Stimulated activated CD4-positive, alpha-beta T cell treated with anti-CD3 and anti-CD28 coated beads, Interleukin-1b, Interleukin-23, amount 100 ng/mL, for 1 hour (primary cell): ENCODE results near the gene MAD1L1.
"Not testable (repeated sequence)": the region's sequence is repeated elsewhere in the genome, so short reads cannot be mapped to it uniquely, and the experiment has no call there.

Experiments used
- DNase-seq, 2 donors: peaks; one replicate each; pipeline ENCODE4 v3.0.0-alpha.2; 2020; ENCODE audit warnings: low read depth in 2 of 2

The MAD1L1 gene

DNA sequence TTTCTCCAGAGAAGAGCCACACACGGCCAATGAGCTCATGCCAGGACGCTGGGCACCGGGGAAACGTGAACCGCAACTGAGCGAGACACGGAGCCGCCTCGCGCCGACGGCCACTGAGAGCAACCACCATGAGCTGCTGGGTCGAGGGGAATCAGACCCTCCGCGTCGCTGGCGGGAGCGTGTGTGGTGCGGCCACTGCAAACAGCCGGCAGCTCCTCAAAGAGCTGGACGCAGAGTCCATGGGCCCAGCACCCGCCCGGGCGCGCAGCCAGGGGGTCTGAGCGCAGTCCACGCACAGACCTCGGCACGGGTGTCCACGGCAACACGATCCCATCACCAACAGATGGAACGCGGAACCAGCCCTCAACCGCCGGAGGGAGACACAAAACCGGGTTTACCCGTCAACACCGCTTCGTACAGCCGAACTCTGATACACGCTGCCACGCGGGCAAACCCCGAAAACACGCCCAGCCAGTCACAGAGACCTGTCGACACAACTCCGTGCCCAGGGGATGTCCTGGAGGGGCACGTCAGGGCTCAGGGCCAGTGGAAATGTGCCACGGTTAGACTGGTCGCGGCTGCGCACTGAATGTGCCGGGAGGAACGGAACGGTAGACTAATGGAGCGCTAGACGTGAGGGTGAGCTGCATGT lies 415.6 kb downstream of the MAD1L1 start:
- DNase-seq = no peak

DNA sequence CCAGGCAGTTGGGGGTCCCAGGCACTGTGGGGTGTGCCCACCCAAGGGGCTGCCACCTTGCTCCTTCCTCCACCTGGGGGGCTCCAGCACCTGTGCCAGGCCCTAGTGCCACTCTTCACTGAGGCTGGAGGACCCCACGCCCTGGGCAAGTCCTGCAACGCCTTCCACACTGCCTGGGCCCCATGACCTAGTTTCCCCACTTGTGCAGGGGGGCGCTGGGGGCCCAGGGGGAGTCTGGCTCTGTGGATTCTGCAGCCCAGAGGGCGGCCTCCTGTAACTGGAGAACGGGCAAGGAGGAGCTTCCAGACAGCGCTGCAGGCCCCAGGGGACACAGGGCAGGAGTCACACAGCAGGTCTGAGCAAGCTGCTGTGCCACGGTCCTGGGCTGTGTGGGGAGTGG lies 416.3 kb downstream of the MAD1L1 start:
- not testable (repeated sequence) for DNase-seq

DNA sequence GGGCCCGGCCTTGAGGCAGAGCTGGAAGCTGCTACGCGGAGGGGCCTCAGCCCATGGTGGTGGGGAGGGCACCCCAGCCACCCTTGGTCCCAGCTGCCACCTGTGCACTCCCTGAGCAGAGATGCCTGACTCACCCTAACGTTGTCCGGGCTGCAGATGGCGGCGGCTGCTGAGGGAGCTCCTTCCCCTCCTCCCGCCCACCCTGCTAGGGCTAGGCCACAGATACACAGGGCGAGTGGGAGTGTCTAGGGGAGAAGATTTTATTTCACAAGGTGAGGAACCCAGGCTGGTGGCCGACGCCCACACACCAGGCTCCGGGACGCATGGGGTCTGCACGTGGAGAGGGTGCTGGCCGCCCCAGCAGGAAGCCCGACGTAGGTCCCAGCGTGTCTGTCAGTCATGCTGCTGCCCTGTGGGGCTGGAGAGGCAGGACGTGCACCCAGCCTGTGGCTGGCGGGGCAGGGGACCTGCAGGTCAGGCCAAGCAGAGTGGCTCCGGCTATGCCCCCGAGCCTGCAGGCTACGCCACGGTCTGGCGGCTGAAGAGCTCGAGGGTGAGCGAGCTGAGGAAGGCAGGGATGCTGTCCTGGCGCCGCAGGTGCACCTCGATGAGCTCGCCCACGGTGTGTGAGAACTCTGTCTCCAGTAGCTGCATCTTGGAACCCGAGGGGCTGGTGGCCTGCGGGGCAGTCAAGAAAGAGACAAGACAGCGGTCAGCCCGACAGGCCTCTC lies 417.0 kb downstream of the MAD1L1 start:
- DNase-seq = not testable (repeated sequence)

DNA sequence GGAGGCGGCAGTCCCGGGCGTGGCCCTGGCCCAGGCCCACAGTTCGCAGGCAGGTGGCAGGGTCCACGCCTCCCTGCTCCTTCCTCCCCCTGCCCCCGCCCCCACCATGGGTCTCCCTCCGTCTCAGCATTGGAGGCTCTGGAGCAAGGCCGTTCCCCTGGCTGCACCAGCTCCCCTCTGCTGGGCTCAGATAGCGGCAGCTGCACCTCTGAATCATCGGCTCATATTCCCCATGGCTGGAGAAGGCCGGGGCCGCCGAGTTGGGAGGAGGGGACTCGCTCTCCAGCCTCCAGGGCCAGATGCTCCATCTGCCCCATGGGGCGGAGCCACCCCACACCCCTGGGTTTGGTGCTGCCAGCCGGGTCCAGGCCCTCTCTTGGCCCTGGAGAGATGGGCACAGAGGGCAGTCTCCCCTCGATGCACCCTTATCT lies 417.7 kb downstream of the MAD1L1 start:
- no peak for DNase-seq

DNA sequence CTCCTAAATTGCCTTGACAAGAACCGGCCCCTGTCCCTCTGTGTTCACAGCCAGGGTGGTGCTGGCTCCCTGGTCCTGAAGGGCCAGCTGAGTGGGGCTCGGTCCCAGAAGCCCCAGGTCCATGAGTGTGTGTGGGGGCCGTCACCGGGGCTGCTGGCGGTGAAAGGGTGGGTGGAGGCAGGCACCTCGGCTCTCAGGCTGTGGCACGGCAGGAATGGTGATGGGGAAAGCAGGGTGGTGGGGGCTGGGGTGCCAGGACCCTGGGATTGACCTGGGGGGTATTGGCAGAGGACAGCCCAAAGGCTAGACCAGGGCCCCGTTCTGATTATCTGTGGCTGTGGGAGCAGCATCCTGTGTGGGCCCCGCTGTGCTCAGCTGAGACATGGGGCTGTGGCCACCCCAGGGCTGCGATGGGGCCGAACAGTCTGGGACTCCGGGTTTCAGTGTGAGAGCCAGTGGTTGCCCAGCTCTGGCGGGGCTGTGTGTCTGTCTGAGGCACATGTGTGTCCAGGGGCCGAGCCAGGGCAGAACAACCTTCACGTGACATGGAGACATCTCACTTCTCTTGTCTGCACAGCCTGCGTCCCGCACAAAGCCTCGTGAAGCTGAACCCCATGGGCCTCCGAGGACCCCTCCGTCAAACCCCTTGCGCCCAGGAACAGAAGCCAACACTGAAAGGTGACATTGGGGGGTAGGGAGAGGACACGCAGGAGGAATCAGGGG lies 418.5 kb downstream of the MAD1L1 start:
- DNase-seq = no peak

DNA sequence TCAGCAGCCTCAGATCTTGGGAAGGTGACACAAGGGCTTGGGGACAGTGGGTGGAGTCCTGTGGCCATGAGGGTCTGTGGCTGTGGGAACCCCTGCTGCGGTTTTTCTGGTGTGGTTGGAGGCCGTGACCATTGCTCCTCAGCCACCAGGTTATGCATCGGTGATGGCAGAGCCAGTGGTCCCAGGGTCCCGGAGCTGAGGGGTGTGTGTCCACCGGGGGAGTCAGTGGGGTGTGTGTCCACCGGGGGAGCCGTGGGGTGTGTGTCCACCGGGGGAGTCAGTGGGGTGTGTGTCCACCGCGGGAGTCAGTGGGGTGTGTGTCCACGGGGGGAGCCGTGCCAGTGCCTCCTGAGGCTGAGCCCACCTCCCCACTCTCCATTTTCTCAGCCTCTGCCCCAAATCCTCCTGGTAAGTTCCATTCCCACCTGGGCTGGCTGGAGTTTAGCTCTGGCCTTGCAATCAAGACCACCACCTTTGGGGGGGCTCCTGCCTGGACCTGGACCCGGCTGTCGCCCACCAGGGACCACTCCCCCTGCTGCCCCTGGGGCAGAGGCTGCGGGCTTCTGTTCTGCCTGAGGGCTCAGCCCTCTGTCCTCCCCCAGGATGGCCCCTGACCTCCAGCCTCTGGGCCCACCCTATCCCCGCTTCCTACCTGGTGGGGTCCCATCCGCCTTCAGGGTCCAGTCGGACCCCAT lies 419.2 kb downstream of the MAD1L1 start:
- DNase-seq = no peak

DNA sequence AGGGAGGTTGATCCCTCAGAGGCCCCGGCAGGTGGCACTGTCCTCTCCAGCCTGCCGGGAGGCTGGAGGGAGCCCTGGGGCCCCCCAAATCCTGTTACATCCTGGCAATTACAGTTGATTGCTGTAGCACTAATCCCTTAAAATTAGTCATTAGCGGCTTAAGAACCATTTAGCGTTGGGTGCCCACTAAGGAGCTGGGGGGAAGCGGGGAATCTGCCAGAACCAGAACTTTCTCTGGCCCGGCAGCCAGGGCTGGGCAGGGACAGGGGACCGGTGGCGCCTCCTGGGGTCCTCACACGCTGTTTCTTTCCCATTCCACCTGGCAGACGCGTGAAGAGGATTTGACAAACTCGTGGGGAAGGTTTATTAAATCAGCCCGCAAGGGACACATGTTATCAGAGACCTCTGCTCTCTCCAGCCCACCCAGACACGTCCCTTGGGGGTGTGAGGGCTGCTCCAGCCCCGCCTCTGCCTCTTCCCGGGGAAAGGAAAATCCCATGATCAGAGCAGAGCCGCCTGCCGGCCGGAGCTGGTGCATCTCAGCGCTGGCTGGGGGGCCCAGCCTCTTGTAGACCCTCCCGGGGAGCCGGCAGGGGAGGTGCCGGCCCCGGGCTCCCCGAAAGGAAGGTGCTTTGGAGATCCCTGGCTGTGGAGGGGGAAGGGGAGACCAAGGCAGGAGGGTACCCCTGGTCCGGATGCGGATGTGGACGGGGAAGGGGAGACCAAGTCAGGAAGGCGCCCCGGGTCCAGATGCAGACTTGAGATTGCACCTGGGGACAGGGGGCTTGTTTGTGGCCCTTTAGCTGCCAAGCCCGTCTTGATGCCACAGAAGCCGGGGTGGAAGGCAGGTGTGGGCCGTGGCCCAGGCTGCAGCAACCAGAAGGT lies 420.0 kb downstream of the MAD1L1 start:
- DNase-seq = no peak

DNA sequence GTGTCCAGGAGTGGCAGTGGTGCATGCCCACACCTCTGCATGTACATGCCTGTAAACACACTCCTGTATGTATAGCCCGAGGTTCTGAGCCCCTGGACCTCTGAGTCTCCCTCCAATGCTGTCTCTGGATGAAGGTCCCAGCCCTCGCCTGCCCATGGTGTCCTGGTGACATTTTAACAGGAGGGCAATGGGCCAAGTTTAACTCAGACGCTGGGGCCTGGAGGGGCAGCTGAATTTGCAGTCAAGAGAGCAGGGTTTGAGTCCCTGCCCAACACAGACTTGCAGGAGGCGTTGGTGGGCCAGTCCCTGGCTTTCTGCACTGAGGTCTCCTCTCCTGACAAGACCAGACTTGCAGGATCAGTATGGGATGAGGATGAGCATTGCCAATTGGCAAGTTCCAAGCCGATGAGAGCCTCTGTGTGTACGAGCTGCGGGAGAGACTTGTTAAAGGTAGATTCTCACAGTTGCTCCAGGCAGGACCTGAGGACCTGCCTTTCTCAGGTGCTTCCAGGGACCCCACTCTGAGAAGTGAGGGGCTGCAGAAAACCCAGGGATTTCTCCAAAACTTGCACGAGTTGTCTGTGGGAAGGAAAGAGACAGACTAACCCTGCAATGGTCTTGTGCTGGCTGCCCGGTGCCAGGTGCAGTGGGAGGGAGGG lies 420.8 kb downstream of the MAD1L1 start:
- no peak for DNase-seq

DNA sequence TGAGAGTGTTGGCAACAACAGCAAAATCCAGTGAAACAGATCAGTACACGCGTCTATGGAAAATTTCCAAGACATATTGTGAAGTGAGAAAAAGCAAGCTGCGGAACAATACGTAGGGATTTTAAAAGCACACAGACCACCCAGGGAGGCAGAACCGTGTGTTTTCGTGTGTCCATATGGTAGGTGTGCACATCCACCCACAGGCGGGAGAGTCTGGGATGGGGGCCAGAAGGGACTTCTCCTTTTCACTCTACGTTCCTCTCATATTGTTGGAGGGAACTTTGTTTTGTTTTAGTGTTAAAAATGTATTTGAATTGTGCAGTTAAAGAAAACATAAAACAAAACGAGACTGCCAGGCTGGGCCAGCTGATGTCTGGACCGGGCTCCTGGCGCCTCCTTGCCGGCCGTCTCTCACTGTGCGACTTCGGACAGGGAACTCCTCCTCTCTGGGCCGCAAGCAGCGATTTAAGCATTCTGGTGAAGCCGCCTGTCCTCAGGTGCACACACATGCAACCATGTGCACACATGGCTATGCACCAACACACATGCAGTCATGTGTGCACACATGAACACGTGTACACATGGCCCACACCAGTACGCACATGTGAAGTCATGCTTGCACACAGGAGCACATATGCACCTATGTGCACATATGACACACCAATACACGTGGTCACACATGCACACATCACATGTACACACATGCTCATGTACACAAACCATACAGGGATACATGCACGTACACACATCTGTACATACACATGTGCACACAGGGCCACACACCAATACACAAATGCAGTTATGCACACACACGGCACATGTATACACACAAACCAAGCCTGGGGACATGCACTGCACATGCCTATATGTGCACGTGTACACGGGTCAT lies 421.5 kb downstream of the MAD1L1 start:
- DNase-seq = no peak

DNA sequence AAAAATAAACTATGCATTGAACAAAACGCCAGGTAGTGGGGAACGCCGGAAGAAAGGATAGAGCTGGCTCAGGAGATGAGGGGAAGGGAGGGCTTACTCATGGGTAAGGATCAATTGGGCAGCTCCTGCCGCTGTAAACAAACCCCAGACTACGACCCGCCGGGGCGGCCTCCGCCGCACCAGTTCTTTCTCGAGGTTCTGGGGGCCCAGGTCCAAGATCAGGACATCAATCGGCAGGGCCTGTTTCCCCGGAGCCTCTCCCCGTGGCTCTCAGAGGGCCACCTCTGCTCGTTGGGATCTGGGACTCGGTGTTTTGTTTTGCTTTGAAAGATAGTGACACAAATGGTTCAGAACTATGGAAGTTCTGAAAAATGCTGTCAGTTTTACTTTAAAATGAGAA lies 422.2 kb downstream of the MAD1L1 start:
- no peak for DNase-seq

DNA sequence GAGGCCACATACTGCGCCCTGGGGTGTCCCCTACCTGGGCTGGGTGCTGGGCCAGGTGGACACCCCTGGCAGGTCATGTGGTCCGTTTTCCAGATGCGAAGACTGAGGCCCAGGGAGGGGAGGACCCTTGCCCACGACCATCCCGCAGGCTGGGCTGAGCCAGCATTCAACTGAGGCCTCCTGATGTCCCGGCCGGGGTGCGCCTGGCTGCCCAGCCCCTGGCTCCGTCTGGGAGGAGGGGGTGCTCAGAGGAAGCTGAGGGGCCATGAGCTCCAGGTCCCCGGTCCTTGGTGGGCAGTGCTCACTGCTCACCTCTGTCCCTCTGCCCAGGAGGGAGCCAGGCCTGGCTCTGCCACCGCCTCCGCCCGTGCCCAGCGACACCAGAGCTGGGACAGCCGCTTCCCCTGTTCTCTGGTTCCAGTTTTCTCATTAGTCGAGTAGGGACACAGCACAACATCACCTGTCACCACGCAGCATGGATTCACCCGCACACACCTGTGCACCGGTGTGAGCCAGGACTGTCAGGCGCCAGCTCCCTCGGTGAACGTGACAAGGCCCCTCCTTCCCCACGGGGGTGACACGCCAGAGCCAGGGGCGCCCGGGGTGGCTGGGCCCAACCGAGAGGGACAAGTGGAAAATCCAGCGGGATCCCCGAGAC lies 423.0 kb downstream of the MAD1L1 start:
- DNase-seq = no peak

DNA sequence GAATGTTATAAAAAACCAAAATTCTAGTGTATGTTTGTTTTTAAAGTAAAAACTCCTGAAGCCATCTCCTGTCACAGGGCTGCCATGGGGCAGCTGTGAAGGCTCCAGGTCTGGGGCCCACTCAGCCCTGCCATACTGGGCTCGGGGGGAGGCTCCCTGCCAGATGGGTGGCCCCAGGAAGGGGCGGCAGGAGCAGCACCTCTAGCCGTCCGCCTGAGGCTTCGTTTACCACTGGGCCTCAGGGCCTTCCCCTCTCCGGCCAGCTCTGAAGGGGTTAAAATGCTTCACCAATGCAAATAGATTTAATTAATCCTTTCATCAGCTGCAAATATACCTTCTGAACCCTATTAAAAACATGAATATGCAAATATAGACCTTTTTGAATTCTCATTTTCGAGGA lies 423.7 kb downstream of the MAD1L1 start:
- no peak for DNase-seq

DNA sequence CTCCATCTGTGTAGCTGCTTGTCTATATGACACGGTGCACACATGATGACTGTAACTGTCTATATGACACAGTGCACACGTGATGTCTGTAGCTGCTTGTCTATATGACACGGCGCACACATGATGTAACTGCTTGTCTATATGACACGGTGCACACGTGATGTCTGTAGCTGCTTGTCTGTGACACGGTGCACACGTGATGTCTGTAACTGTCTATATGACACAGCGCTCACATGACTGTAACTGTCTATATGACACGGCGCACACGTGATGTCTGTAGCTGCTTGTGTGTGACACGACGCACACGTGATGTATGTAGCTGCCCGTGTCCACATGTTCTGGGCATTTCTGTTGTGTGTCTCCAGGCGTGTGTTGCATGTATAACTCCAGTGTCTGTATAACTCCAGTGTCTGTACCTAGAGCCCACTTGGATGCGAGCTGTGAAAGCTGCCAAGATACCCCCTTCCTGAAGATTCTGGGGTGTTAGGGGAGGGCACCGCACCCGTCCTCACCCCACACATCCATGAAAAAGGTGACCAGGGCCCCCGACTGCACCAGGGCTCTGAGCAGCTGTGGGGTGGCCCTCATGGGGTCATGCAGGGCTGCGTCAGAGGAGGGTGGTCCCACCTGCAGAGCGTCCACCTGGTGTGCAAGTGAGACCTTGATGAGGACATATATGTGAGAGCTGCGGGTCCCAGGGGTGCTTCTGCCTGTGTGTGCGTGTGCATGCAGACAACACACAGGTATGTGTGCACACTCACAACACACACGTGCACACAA lies 424.7 kb downstream of the MAD1L1 start:
- no peak for DNase-seq

DNA sequence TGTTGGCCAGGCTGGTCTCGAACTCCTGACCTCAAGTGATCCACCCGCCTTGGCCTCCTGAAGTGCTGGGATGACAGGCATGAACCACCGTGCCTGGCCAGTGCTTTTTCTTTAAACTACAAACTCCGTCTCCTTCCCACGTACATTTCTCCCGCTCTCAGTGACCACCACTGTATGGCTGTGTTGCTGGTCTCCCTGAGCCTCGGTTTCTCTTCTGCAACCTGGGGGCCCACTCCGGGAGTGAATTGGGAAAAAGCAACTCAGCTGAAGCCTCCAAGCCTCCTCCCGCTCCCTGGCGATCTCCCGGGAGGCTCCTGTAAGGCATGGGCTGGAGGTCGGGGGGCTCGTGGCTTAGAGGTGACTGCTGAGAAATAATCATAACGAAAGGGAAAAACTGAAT lies 426.4 kb downstream of the MAD1L1 start:
- DNase-seq = no peak

DNA sequence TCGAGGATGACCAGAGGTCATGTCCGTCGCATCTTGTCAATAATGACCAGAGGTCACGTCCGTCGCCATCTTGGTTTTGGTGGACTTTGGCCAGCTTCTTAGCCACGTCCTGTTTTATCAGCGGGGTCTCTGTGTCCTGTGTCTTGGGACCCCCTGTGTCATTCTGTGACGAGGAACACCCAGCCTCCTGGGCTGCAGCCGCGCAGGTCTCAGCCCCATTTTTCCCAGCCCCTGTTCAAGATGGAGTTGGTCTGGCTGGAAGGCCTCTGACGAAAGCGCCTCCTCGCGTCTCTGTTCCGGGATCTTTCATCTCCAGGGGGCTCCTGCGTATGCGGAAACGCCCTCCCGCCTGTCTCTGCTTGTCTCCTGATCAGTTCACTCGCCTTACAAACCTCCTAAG lies 428.4 kb downstream of the MAD1L1 start:
- no peak for DNase-seq

DNA sequence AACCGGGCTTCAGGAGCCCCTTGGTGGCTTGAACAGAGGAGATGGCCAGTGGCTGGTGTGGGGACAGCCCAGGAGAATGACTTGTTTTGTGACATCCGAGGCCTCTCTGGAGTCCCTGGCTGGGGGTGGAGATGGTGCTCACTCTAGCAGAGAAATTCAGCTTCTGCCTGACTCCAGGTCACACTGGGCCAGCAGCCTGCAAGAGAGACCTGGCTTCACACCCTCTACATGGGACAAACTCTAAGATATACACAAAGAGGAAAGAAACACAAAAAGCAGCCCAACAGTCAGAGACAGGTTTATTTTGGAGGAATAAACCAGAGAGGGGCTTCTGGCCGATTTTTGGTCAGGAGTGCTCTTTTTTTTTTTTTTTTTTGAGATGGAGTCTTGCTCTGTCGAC lies 429.8 kb downstream of the MAD1L1 start:
- DNase-seq = no peak

DNA sequence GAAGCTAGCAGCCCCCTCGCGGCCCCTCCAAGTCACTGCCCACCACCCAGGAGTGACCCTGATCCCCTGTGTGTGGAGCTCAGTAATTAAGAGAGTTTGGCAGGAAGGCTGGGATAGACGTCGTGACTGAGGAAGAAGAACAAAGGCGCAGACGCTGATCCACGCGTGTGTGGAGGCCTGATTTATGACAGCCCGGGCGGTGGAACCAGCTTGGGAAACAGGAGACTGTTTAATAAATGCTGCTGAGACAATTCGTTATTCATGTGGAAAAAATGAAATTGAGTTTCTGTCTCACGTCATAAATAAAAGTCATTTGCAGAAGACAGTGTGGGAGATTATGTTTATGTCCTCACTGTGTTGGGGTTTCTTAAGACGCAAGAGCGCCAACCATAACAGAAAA lies 431.8 kb downstream of the MAD1L1 start:
- DNase-seq = no peak

DNA sequence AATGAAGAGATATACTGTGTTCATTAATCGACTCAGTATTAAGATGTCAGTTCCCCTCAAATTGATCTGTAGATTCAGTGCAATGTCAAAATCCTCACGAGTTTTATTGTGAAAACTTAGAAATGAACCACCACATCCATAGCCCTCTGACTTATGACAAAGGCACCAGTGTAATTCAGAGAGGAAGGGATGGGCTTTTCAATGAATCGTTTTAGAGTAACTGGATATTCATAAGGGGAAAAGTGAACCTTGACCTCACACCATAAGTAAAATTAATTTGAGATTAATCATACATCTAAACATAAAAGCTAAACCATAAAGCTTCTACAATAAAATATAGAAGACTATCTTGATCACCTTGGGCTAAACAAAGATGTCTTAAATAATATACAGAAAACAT lies 434.6 kb downstream of the MAD1L1 start:
- DNase-seq = no peak
